OCI-LY7 (cell line): ENCODE measurements around the gene STXBP6.

Experiments used
- CTCF ChIP-seq: fragments of 200-600 bp; sonication (generic); conservative IDR thresholded peaks from 2 replicates; pipeline ENCODE4 v1.5.1; 2014; ENCODE audit warnings: mild to moderate bottlenecking, antibody characterized with exemption, low read length, moderate library complexity, mixed read lengths
- EZH2phosphoT487 ChIP-seq: fragments of 200-600 bp; sonication (generic); IDR thresholded peaks from 2 replicates; pipeline ENCODE4 v1.6.1; 2018; ENCODE audit warnings: low read depth, borderline replicate concordance, mild to moderate bottlenecking, mixed run types, antibody characterized with exemption, low read length, moderate library complexity, mixed read lengths

- TF ChIP-seq CTCF (no peak), EZH2phosphoT487 (no peak)
Observed at GRCh38 chr14:24965934-24966578, 83.9 kb downstream of the STXBP6 start.
